H1 (cell line): ENCODE results near the gene CCDC106. TPM values are rescaled to one million over a fixed set of nuclear protein-coding genes. Genes with fewer than 3 reads are reported as not detected.

Source experiments
- CTCF ChIA-PET: fragments of 300-600 bp; sonication (Branson Sonifier 250); formaldehyde crosslinking; loops from one replicate; lab custom pipeline; 2021; ENCODE audit not compliant: partially characterized antibody; lab: Charles Lee
- POLR2A ChIA-PET: fragments of 300-600 bp; sonication (Branson Sonifier 250); formaldehyde crosslinking; loops from one replicate; lab custom pipeline; 2021; ENCODE audit warnings: inconsistent platforms; ENCODE audit not compliant: partially characterized antibody; lab: Charles Lee
- DNase-seq, 2 experiments: peaks; one replicate each; pipeline versions ENCODE4 v3.0.0 to v3.0.0-alpha.2; 2010 to 2022; ENCODE audit warnings: low spot score in 2 of 2, low read depth in 1 of 2, mixed read lengths in 1 of 2
- FAIRE-seq: peaks from 2 replicates; lab custom pipeline; 2011; peaks lifted over from hg19 to GRCh38; lab: Jason Lieb, UNC
- H2AFZ ChIP-seq: 2 replicates; pipeline ENCODE4 v1.8.1; 2012; ENCODE audit warnings: low read length, inconsistent platforms
- H2AK5ac ChIP-seq: 2 replicates; pipeline ENCODE4 v1.6.1; 2013; ENCODE audit warnings: low read depth, low read length
- H2BK120ac ChIP-seq: replicated peaks from 2 replicates; pipeline ENCODE3; 2013; ENCODE audit warnings: low read depth, low read length, inconsistent platforms
- H2BK12ac ChIP-seq: 2 replicates; pipeline ENCODE4 v1.6.1; 2013; ENCODE audit warnings: low read depth, low read length
- H2BK15ac ChIP-seq: 2 replicates; pipeline ENCODE4 v1.6.1; 2013; ENCODE audit warnings: low read length
- H2BK20ac ChIP-seq: 2 replicates; pipeline ENCODE4 v1.6.1; 2013; ENCODE audit warnings: low read length
- H2BK5ac ChIP-seq: 2 replicates; pipeline ENCODE4 v1.6.1; 2013; ENCODE audit warnings: low read depth, low read length
- H3K14ac ChIP-seq: 2 replicates; pipeline ENCODE4 v1.6.1; 2013; ENCODE audit warnings: inconsistent platforms; ENCODE audit not compliant: insufficient read length
- H3K18ac ChIP-seq: 2 replicates; pipeline ENCODE4 v1.6.1; 2013; ENCODE audit warnings: low read length; ENCODE audit errors: extremely low read depth
- H3K23ac ChIP-seq: 2 replicates; pipeline ENCODE4 v1.6.1; 2013; ENCODE audit warnings: inconsistent platforms; ENCODE audit not compliant: insufficient read length
- H3K23me2 ChIP-seq: 2 replicates; pipeline ENCODE4 v1.6.1; 2013; ENCODE audit warnings: low read depth, low read length
- H3K27ac ChIP-seq: 2 replicates; pipeline ENCODE4 v1.6.1; 2011; ENCODE audit warnings: low read depth, low read length, inconsistent platforms
- H3K27me3 ChIP-seq, 4 experiments: replicated peaks in 1 of 4; 1 replicate in 1 of 4; 2 replicates in 3 of 4; pipeline versions ENCODE4 v1.6.1 to v1.8.1; 2011 to 2013; ENCODE audit warnings: low read length in 3 of 4, mild to moderate bottlenecking in 3 of 4, inconsistent platforms in 2 of 4, mixed read lengths in 2 of 4, moderate library complexity in 1 of 4; ENCODE audit not compliant: control insufficient read depth in 3 of 4, insufficient read depth in 3 of 4; ENCODE audit errors: extremely low read depth in 1 of 4
- H3K36me3 ChIP-seq, 4 experiments: 2 replicates each; pipeline versions ENCODE4 v1.6.1 to v1.8.1; 2011 to 2013; ENCODE audit warnings: mild to moderate bottlenecking in 4 of 4, low read length in 3 of 4, moderate library complexity in 2 of 4, control low read depth in 1 of 4, inconsistent platforms in 1 of 4; ENCODE audit not compliant: insufficient read depth in 4 of 4, control insufficient read depth in 2 of 4
- H3K4ac ChIP-seq: replicated peaks from 2 replicates; pipeline ENCODE3; 2013; ENCODE audit warnings: low read length, low read depth, mixed read lengths, inconsistent platforms; ENCODE audit not compliant: insufficient read length
- H3K4me1 ChIP-seq, 4 experiments: replicated peaks in 1 of 4; 1 replicate in 1 of 4; 2 replicates in 3 of 4; pipeline versions ENCODE4 v1.6.1 to v1.8.1; 2011 to 2013; ENCODE audit warnings: low read length in 3 of 4, inconsistent platforms in 2 of 4, mixed read lengths in 1 of 4; ENCODE audit not compliant: insufficient read depth in 4 of 4, control insufficient read depth in 3 of 4
- H3K4me2 ChIP-seq, 2 experiments: 2 replicates each; pipeline versions ENCODE4 v1.6.1 to v1.8.1; 2011 to 2013; ENCODE audit warnings: low read depth in 2 of 2, low read length in 2 of 2, control low read depth in 1 of 2, inconsistent platforms in 1 of 2, mild to moderate bottlenecking in 1 of 2; ENCODE audit not compliant: insufficient read depth in 1 of 2
- H3K4me3 ChIP-seq, 4 experiments: fragments of 200-600, 300-600 bp in 1 of 4; sonication (generic), shearing (Covaris generic), sonication (Bioruptor Twin) in 1 of 4; 2 replicates each; pipeline versions ENCODE4 v1.5.1 to v1.8.1; 2011 to 2016; ENCODE audit warnings: low read length in 4 of 4, low read depth in 3 of 4, control low read depth in 2 of 4, inconsistent platforms in 2 of 4, mild to moderate bottlenecking in 2 of 4, mixed read lengths in 1 of 4, moderate library complexity in 1 of 4; ENCODE audit not compliant: insufficient read depth in 2 of 4; ENCODE audit errors: extremely low read depth in 1 of 4
- H3K56ac ChIP-seq: replicated peaks from 2 replicates; pipeline ENCODE3; 2013; ENCODE audit warnings: low read depth, mild to moderate bottlenecking, mixed read lengths, low read length, inconsistent platforms; ENCODE audit not compliant: insufficient read length
- H3K79me1 ChIP-seq: 2 replicates; pipeline ENCODE4 v1.6.1; 2013; ENCODE audit warnings: low read depth, low read length, control low read depth
- H3K79me2 ChIP-seq, 2 experiments: 2 replicates each; pipeline versions ENCODE4 v1.6.1 to v1.8.1; 2012 to 2013; ENCODE audit warnings: low read length in 2 of 2, mild to moderate bottlenecking in 2 of 2, inconsistent platforms in 1 of 2; ENCODE audit not compliant: insufficient read depth in 2 of 2, control insufficient read depth in 1 of 2
- H3K9ac ChIP-seq, 4 experiments: replicated peaks in 1 of 4; 1 replicate in 1 of 4; 2 replicates in 3 of 4; pipeline versions ENCODE4 v1.6.1 to v1.8.1; 2011 to 2013; ENCODE audit warnings: low read depth in 3 of 4, low read length in 3 of 4, control low read depth in 2 of 4, mild to moderate bottlenecking in 2 of 4, moderate library complexity in 2 of 4, inconsistent platforms in 1 of 4; ENCODE audit errors: extremely low read depth in 1 of 4
- H3K9me3 ChIP-seq, 2 experiments: 2 replicates each; pipeline versions ENCODE4 v1.6.1 to v1.8.1; 2012 to 2013; ENCODE audit warnings: mild to moderate bottlenecking in 2 of 2, moderate library complexity in 2 of 2, control low read depth in 1 of 2, inconsistent platforms in 1 of 2, low read depth in 1 of 2, low read length in 1 of 2, mixed read lengths in 1 of 2; ENCODE audit not compliant: insufficient read depth in 2 of 2
- H4K20me1 ChIP-seq, 2 experiments: replicated peaks in 1 of 2; 2 replicates each; pipeline versions ENCODE3 to v1.8.1; 2011 to 2013; ENCODE audit warnings: inconsistent platforms in 2 of 2, low read length in 2 of 2, mild to moderate bottlenecking in 1 of 2; ENCODE audit not compliant: insufficient read depth in 2 of 2, control insufficient read depth in 1 of 2
- H4K5ac ChIP-seq: 2 replicates; pipeline ENCODE4 v1.6.1; 2013; ENCODE audit warnings: low read length, low read depth, mixed read lengths, inconsistent platforms; ENCODE audit not compliant: insufficient read length
- H4K8ac ChIP-seq: 2 replicates; pipeline ENCODE4 v1.8.0; 2013; ENCODE audit warnings: mild to moderate bottlenecking, moderate library complexity, low read length, inconsistent platforms; ENCODE audit not compliant: insufficient read depth; ENCODE audit errors: extremely low read depth
- H4K91ac ChIP-seq: replicated peaks from 2 replicates; pipeline ENCODE3; 2013; ENCODE audit warnings: low read length, mixed read lengths, inconsistent platforms; ENCODE audit not compliant: insufficient read length
- POLR2A ChIP-seq, 2 experiments: IDR thresholded peaks; 1 replicate in 1 of 2; 2 replicates in 1 of 2; pipeline ENCODE4 v1.6.1; 2011; ENCODE audit warnings: low read depth in 2 of 2, low read length in 2 of 2, mild to moderate bottlenecking in 2 of 2; ENCODE audit errors: control extremely low read depth in 1 of 2
- TCF12 ChIP-seq: IDR thresholded peaks from 2 replicates; pipeline ENCODE4 v1.6.1; 2011; ENCODE audit warnings: low read depth, mild to moderate bottlenecking, low read length
- WGBS, 2 experiments: shearing (Covaris generic) in 1 of 2; methylation state at CpG; one replicate each; pipeline versions ENCODE4 v1.1.6 to v1.1.7; 2013 to 2015; ENCODE audit warnings: low lambda C conversion rate in 2 of 2, mixed read lengths in 2 of 2, inconsistent platforms in 1 of 2, low coverage in 1 of 2, missing lambda C conversion rate in 1 of 2; ENCODE audit not compliant: insufficient replicate concordance in 2 of 2, insufficient coverage in 1 of 2, insufficient read length in 1 of 2; ENCODE audit errors: extremely low coverage in 1 of 2, missing lambda C conversion rate in 1 of 2; 5-methylcytosine and 5-hydroxymethylcytosine counted together
- polyA plus RNA-seq, 7 experiments: library from polyadenylated mRNA; depleted of rRNA in 3 of 7; stranded (reverse) in 5 of 7; unstranded in 2 of 7; fragments of >200 nt in 5 of 7; fragments of 200-250 nt in 2 of 7; gene quantifications; 1 replicate in 5 of 7; 2 replicates in 1 of 7; 4 replicates in 1 of 7; pipeline versions ENCODE4 v1.2.1 to v1.2.3, GENCODE V29; 2011 to 2013; ENCODE audit warnings: missing spikeins in 2 of 7, mixed read lengths in 2 of 7
- total RNA-seq: library from RNA; stranded (reverse); fragmentation: NEBNext Ultra II Directional; extraction: Animal tissue kit (Norgen Biotek cat#: 25700); gene quantifications from 2 replicates; pipeline ENCODE4 v1.2.1, GENCODE V29; 2021

The CCDC106 gene
- total and polyA plus RNA-seq, 2 of the 8 experiments (the other 6 are each of a cell fraction or from before 2014, with no cell fraction given) = 12.0 to 20.1 TPM

DNA sequence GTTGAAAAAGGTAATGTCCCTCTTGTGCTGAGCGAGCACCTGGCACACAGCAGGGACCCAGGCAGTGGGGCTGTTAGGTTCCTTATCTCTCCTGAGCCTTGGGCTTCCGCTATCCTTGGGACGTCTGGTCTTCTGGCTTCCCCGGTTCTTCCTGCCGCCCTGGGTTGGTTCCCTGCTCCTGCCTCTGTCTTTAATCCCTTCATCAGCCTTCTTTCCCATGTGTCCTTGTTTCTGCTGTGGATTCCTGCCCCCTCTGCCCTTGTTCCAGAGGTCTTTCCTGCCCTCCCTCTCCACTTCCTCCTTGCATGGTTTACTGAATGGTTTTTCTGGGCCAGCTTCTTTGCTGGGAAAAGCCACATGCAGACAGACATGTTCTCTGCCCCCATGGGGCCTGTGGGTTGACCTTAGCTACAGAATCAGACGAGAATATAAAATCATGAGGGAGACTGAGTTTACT lies 29.6 kb downstream of the CCDC106 start:
- Histone ChIP-seq H3K4me3 (no peak overlapping the region), H3K27ac (no peak overlapping the region), H4K91ac (no peak overlapping the region), H2BK5ac (no peak overlapping the region), H3K4me2 (no peak overlapping the region; a peak in 1 of 4 replicates), H2BK15ac (no peak overlapping the region), H3K56ac (no peak overlapping the region), H4K8ac (no peak overlapping the region), H3K23ac (no peak overlapping the region), H2BK120ac (no peak overlapping the region), H3K23me2 (peaks cover 5% of the 10 kb centered on the region; the same call in 1 of the 2 replicates), H3K4me1 (peaks cover 0 to 6% (median 3%) of the 10 kb centered on the region in 4 experiments; a peak in 3 of 7 replicates), H3K79me2 (peaks cover 21 to 68% of the 10 kb centered on the region in 2 experiments), H2BK12ac (no peak overlapping the region), H4K20me1 (peaks cover 11 to 29% of the 10 kb centered on the region in 2 experiments), H3K9ac (no peak overlapping the region), H2BK20ac (no peak overlapping the region), H3K4ac (no peak overlapping the region), H3K9me3 (no peaks in the 10 kb centered on the region), H3K36me3 (peaks cover 7 to 24% (median 20%) of the 10 kb centered on the region in 4 experiments; a peak in 7 of 8 replicates), H2AK5ac (no peak overlapping the region), H3K14ac (no peak overlapping the region), H3K79me1 (peaks cover 23% of the 10 kb centered on the region), H3K18ac (no peak overlapping the region), H4K5ac (no peak overlapping the region), H2AFZ (no peak overlapping the region), H3K27me3 (no peaks in the 10 kb centered on the region)
- WGBS, 2 experiments = 94% methylated on average over 6 of the region's 6 CpGs; no CpG with 5 or more reads in 1 of the 2 experiments
- ChIA-PET CTCF (no interaction called here), POLR2A (interaction anchor here (1.8 kb wide), 1 partner anchor 10 kb away, joined by 4 read pairs; no protein-coding TSS in a partner anchor)
- TF ChIP-seq TCF12 = no peak
- TF ChIP-seq POLR2A (IDR thresholded peaks at IDR 0.05; ENCODE audit: control extremely low read depth in 1 of 2, low read depth in 2 of 2, low read length in 2 of 2) = 0 out of 3 replicates have a peak, but pooled peaks of 1 of the 2 experiments have one; percentile 3
- DNase-seq = no peak
- no peak for FAIRE-seq
